HG03175 (cell line): ENCODE data around the gene TOMM22.

ENCODE experiments used
- ATAC-seq: cut with Tn5 transposase; IDR thresholded peaks from one replicate; pipeline ENCODE4 v1.9.1; 2021; ENCODE audit warnings: mild to moderate bottlenecking, moderate library complexity; ENCODE audit not compliant: unreplicated experiment

The TOMM22 gene

DNA sequence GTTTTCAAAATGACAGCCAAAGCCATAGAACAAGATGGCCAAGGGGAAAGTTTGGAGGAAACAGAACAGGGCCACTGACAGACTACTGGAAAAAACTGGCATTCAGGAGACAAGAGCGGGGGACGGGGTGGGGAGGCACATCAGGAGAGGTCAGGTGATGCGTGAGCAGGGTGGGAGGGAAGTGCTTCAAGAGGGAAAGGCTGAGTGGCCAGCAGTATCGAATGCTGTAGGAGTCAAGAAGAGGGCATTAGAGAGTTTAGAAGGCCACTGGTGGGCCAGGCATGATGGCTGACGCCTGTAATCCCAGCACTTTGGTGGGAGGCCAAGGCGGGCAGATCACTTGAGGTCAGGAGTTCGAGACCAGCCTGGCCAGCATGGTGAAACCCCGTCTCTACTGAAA, 32.2 kb downstream of the TOMM22 start:
- ATAC-seq = no peak

DNA sequence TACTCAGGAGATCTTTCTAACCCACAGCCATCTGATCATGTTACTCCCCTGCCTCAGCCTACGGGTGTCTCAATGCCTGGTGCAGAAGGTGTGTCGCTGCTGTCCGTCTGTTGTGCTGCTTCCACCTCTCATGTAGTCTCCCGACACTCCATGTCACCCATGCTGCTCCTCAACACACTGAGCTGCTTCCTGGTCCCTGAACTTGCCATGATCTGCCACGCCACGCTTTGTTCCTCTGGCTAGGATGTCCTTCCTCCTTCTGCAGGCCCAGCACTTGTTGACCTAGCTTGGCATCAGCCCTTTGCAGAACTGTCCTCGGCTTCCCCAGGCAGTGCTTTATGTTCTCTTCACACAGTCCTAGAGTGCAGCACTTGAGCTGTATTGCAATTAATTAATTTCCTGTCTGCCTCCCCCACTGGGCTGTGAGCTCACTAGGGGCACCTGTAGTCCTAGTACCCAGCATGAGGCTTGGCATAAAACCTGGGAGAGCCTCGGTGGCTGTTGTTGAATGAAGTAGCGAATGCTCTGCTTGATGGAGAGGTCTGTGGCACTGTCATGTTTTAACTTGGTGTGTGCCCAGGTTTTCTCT, 33.5 kb downstream of the TOMM22 start:
- ATAC-seq = no peak

DNA sequence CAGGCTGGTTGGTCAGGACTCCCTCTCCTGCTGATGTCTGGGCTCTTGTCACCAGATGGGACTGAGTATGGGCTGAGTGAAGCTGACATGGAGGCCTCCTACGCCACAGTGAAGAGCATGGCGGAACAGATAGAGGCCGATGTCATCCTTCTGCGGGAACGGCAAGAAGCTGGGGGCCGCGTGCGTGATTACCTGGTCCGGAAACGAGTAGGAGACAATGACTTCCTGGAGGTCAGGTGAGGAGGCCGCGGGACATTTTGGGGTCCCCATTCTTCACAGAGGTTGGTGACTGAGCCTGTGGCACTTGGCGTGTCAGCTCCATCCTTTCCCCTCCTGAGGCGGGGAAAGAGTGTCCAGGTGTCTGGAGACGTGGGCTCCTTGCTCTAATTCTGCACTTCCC, 34.1 kb downstream of the TOMM22 start:
- ATAC-seq = no peak

DNA sequence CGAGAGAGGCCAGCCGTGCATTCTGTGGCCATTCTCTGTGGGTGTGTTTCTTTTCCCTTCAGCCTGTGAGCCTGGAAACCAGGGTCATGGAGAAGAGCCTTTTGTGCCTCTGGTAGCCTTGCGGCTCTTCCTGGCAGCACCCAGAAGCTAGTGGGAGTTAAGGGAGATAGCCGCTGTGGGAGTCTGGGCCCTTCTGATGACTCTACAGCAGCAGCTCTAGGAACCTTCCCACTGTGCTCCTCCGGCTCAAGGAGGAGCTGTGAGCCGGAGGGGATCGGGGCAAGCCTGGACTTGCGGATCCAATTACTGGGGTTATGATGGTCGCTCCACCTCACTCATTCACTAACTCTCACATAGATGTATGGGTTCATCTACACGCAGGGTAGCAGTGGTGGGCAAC, 34.5 kb downstream of the TOMM22 start:
- no peak for ATAC-seq

DNA sequence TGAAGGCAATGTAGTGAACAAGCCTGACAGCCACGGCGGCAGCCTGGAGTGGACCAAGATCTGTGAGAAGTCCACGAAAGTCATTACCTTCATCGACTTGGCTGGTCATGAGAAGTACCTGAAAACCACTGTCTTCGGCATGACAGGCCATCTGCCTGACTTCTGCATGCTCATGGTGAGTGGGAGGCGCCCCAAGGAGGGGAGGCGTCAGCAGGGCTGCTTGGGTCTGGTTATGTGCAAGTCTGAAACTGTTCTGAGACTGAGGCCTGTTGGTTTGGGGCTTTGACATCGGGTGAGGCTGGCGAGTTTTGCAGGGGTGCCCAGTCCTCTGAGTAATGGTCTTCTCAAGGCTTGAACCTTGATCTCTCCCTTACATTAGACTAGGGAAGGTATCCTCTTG, 35.1 kb downstream of the TOMM22 start:
- no peak for ATAC-seq

DNA sequence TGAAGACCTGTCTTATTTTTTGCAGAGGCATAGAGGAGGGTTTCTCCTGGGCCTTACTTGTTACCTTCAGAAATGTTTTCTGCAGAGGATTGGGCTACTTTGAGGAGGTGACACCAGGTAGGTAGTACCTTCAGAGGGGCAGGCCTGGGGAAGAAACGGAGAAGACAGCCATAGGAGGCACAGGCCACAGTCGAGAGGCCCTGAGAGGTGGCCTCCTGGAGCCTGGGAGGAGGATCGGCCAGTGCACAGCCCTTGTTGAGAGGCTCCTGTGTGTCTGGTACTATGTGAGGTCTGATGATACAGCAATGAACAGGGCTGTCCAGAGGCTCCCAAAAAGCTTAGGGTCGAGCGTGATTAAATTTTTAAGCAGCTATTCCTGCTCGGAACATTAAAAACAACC, 35.5 kb downstream of the TOMM22 start:
- no peak for ATAC-seq

DNA sequence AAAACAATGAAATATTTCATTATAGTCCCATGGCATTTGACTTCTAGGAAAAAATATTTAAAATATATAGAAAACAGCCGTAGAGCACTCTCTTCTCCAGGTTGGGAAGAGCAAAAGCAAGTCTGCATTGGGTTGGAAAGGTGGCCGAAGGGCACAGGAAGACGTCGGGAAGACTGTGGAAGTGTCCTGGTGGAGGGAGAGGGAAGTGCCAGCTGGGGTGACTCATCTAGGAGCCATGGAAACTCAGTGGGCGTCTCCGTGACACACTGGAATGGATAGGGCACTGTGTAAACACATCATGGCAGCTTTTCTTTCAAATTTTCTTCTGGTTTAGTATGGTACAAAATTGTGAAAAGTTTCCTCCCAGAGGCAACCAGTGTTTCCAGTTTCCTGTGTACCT, 36.7 kb downstream of the TOMM22 start:
- no peak for ATAC-seq

DNA sequence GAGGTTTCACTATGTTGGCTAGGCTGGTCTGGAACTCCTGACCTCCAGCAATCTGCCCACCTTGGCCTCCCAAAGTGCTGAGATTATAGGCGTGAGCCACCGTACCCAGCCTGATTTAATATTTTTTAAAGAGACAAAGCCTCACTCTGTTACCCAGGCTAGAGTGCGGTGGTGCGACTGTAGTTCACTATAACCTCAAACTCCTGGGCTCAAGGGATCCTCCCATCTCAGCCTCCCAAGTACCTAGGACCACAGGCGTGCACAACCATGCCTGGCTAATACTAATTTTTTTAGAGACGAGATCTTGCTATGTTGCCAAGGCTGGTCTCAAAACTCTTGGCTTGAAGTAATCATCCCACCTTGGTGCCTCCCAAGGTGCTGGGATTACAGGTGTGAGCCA, 37.4 kb downstream of the TOMM22 start:
- no peak for ATAC-seq

DNA sequence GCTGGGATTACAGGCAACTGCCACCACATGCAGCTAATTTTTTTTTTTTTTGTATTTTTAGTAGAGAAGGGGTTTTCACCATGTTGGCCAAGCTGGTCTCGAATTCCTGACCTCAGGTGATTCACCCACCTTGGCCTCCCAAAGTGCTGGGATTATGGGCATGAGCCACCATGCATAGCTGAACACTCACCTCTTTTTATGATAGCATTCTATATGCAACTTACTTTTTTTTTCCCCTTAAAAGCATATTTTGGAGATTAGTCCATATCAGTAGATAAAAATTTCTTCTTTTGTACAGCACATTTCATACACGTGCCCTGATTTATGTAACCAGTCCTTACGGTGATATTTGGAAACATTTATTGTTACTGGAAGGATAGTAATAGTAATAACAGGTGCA, 38.6 kb downstream of the TOMM22 start:
- ATAC-seq = no peak

DNA sequence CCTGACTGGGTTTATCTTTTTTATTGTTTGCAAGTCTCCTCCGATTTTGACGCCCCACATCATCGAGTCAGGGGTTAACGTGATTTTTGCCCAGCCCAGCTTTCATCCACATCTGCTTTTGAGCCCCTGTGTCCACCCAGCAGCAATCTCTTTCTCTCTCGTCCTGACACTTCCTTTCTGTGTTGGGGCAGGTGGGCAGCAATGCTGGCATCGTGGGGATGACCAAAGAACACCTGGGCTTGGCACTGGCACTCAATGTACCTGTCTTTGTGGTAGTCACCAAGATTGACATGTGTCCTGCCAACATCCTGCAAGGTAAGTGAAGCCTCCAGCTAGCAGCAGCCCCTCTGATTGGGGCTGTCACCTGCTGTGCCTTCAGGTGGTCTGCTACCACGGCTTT, 39.8 kb downstream of the TOMM22 start:
- no peak for ATAC-seq

DNA sequence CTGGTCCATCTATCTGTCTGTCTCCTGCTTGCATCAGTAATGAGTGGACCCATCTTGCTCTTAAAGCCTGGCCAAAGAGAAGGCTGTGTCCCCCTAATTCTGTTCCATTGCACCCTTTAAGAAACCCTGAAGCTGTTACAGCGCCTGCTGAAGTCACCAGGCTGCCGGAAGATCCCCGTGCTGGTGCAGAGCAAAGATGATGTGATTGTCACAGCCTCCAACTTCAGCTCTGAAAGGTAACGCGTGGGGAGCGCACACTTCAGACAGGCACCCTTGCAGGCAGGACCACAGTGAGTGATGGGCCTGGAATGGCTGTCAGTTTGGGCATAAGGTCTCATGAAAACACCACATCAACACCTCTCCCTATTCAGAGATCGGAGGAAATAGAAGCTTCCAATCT, 42.4 kb downstream of the TOMM22 start:
- no peak for ATAC-seq

DNA sequence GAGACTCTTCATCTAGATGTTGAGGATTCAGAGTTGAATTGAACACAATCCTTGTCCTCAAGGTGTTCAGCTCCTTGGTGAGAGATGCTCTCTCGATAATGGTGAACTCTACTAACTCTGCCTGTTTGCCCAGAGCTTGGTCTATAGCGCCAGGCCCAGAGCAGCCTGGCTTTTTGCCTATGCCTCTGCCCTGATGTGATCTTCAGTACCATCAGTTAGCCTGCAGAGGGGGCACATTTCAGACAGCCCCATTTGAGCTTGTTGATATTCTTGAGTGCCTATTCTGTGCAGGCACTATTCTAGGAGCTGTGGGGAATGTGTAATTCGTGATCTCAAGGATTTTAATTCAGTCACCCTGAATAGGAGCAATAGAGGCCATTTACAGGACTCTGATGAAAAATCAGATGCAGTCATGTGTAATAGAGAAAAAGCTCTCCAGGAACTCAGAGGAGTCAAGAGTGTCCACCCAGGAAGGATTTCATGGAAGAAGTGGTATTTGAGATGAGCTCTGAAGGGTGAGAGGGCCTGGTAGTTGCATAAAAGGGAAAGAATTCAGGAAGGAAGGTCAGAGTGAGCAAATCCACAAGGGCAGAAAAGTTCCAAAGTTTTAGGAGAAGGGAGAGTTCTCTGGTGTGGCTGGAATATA, 43.3 kb downstream of the TOMM22 start:
- ATAC-seq = no peak

DNA sequence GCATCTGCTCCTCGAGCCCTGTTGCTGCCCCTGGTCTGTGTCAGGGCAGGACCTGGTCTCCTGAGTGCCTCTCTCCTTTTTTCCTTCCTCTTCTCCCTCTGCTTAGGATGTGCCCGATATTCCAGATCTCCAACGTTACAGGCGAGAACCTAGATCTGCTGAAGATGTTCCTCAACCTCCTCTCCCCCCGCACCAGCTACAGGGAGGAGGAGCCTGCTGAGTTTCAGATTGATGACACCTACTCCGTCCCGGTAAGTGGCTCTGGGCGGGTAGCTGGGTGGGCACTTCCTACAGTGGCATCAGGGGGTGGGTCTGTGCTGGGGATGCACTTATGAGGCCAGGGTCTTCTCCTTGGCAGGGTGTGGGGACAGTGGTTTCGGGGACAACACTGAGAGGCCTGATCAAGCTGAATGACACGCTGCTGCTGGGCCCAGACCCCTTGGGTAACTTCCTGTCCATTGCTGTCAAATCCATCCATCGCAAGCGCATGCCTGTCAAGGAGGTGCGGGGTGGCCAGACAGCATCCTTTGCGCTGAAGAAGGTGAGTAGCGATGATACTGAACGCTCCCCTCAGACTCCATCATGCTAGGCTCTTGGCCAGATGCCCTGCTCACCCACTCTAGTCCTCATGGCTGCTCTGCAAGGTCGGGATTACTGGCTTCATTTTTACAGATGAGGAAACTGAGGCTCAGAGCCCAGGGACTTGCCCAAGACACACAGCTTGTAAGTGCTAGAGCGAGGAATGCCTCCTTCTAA, 44.3 kb downstream of the TOMM22 start:
- ATAC-seq = no peak

DNA sequence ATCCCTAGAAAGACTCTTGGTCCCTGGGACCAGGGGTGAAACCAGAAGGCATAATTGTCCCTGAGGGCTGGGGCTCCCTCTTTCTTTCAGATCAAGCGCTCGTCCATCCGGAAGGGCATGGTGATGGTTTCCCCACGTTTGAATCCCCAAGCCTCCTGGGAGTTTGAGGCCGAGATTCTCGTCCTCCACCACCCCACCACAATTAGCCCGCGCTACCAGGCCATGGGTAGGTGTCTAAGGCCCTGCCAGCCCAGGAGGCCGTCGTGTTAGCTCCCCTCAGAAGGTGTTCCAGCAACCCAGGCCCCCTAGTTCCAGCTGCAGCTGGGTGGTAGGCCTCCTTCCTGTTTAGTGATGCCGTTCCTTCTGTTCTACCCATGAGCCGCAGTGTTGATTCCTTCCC, 45.4 kb downstream of the TOMM22 start:
- no peak for ATAC-seq

DNA sequence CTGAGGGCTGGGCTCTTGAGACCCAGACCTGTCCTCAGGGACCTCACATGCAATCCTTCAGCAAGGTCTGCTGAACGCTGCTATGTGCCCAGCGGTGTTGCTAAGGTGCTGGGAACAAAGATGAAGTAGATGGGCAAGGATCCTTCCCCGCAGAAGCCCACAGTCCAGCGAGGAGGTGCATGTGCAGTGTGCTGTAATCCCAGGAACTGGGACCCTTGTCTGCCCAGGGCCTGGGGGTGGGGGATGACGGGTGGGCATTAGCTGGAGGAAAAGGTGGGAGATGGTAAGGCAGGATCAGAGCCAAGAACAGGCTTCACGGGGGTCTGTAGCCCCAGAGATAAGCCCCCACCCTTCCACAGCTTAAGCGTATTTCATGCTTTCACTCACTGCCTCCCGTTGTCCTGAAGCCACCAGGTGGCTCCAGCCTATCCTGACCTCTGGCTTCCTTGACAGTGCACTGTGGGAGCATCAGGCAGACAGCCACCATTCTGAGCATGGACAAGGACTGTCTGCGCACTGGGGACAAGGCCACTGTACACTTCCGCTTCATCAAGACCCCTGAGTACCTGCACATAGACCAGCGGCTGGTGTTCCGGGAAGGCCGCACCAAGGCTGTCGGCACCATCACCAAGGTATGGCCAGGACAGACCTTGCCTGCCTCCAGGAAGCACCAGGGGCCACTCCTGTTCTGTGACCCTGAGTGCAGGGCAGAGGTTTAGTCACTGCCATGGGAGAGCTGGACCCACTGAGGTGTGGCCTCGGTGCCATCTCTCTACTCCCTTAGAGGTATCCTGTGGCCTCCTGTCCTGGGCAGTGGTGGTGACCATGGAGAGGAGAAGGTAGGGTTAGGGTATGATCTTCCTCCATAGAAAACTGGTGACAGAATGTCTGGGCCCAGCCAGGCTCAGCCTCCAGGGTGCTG, 46.0 kb downstream of the TOMM22 start:
- ATAC-seq = no peak

DNA sequence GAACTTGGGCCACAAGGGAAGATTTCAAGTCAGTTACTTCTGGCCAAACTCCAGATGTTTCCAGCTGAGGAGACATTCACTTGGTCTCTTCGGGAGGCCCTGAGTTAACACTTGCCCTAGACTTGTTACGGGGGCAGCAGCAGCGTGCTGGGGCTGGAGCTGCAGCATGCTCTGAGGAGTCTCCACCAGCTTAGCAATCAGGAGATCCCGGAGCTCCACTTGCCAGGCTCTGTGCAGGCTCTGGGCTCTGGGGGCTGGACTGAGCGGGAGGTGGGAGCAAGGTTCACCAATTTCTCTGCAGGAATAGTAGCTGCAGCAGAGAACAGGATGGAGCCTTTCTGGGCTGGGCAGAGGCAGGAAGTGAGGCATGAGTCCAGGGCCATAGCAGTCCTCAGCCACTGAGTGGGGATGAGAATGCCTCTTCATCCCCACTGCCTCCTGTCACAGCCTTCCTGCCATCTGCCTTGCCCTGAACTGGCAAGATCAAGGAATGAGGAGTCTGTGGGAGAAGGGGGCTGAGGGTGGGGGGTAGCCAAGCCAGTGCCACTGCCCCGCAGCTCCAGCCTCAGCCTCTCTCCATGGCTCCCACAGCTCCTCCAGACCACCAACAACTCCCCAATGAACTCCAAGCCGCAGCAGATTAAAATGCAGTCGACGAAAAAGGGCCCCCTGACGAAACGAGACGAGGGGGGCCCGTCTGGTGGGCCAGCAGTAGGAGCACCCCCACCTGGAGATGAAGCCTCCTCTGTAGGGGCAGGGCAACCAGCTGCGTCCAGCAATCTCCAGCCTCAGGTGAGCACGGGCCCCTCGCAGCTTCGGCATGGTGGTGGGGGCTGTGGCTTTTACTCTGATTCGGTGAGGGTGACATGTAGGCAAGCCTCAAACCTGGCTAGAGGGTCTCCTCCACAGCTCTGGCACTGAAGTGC, 47.4 kb downstream of the TOMM22 start:
- ATAC-seq = no peak

DNA sequence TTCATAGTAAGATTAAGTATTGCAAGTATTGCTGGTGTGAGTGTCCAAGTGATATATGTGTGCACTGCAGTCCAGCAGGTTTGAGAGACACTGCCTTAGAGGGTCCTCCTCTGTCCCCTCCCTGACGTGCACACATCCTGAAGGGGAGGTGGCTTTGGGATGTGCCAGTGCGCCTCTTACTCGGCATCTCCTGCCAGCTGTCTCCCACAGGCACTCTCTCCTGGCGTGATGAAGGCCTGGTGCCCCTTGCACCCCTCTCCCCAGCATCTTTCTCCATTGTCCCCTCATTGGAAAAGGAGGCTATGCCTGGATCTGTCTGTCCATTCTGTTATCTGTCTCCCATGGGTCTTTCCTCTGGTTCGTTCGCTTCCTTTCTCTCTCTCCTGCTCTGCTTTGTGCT, 48.2 kb downstream of the TOMM22 start:
- no peak for ATAC-seq

DNA sequence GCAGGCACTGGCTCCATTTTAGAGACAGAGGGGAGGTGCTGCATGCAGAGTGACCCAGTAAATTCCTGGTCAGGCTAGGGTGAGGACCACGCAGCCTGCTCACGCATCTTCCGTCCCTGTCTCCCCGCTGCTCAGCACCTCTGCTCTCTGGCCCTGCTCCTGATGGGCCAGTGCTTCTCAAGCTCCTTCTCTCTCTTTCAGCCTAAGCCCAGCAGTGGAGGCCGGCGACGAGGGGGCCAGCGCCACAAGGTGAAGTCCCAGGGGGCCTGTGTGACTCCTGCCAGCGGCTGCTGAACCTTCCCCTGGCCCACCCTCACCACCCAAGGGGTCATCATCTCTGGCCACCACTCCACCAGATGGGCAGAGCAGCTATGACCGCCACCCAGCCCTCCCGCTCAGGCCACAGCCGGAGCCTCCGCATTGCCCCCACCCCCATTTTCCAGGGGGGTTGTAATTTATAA, 48.7 kb downstream of the TOMM22 start:
- no peak for ATAC-seq

DNA sequence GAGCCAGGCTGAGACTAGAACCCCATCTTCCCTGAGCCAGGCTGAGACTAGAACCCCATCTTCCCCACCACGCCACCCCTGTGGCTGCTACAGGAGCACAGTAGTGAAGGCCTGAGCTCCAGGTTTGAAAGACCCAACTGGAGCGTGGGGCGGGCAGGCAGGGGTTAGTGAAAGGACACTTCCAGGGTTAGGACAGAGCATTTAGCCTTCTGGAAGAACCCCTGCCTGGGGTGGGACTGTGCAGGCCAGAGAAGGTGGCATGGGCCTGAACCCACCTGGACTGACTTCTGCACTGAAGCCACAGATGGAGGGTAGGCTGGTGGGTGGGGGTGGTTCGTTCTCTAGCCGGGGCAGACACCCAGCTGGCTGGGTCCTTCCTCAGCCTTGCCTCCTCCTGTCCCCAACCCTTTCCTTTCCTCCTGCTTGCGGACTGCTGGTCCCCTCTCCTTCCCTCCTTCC, 50.0 kb downstream of the TOMM22 start:
- ATAC-seq = no peak

DNA sequence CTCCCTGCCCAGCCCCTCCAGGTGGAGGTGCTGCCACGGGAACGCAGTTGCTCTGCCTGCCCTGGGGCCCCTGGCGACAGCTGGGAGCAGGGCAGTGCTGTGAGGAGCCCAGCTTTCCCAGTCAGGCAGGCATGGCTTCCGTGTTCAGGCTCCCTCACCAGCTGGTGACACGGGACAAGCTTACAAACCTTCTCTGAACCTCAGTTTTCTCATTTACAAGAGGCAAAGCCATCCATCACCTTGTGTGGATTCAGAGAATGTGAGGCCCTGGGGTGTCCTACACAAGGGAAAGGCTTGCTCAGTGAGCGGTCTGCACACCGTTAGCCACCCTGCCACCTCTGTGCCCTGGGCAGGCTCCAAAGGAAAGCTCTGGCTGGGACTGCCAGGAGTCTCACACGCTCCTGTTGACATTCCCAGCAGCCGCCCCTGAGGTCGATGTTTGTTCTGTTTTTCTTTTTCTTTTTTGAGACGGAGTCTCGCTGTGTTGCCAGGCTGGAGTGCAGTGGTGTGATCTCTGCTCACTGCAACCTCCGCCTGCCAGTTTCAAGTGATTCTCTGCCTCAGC, 50.6 kb downstream of the TOMM22 start:
- ATAC-seq = no peak
